Nucleus accumbens (tissue), 56 donors: ENCODE measurements around the gene ADGRG1.

Experiments used
- DNase-seq, 56 donors: peaks; one replicate each; lab custom pipeline; 2025; lab: John Stamatoyannopoulos, UW

The ADGRG1 gene

DNA sequence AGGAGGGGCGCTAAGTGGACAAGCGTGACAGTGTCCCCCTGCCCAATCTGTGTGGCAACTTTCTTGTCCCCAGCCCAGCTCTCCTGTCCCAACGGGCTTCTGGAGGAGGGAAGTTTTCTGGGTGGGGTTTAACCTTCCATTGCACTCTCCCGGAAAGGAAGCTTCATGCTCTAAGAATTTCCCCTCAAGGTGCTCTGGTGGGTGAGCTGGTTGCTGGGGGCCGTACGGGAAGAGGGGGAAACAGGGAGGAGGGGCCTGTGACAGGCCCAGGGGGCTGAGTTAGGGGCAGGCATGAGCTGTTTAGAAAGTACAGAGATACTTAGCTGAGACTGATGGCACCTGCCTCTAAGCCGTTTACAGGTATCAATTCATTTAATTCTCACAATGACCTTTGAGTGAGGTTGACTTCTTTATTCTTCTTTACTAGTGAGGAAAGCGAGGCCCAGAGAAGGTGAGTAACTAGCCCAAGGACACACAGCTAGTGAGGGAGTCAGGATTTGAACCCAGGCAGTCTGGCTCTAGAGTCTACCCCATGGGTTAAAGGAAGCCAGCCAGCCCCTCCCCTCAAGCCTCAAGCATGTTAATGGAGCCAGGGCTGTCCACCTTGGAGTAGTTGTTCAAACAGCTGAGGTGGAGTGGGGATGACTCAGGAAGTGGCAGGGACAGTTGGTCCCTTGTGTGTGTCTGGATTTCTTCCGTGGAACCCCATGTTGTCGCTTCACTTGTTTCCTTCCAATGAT lies 18.9 kb downstream of the ADGRG1 start:
- no peak for DNase-seq

DNA sequence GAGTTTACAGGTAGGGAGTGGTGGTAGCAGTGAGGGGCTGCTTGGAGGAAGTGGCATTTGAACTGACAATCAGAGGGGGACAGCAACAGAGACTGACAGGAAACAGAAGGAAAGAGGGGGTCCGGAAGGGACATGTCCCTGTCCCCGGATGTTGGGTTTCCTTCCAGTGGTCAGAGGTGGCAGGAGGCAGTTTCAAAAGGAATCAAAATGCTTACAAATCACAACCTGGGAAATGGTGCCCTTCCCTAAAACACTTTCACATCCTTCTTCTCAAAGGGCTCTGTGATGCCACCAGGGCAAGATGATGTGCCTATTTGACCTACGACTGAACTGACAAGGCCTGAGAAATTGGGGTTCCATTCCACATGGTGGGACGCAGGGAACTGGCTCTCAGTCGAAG lies 19.7 kb downstream of the ADGRG1 start:
- DNase-seq: peak in 2 of 56 donors; percentile 16 to 22

- peak in 48 of 56 donors; percentile 21 to 89 (median 66) for DNase-seq
Observed at GRCh38 chr16:57648581-57649442, 20.4 kb downstream of the ADGRG1 start.

- no peak for DNase-seq
Observed at GRCh38 chr16:57649443-57649751, 21.0 kb downstream of the ADGRG1 start.

- DNase-seq: no peak
Observed at GRCh38 chr16:57649846-57650245, 21.4 kb downstream of the ADGRG1 start.

DNA sequence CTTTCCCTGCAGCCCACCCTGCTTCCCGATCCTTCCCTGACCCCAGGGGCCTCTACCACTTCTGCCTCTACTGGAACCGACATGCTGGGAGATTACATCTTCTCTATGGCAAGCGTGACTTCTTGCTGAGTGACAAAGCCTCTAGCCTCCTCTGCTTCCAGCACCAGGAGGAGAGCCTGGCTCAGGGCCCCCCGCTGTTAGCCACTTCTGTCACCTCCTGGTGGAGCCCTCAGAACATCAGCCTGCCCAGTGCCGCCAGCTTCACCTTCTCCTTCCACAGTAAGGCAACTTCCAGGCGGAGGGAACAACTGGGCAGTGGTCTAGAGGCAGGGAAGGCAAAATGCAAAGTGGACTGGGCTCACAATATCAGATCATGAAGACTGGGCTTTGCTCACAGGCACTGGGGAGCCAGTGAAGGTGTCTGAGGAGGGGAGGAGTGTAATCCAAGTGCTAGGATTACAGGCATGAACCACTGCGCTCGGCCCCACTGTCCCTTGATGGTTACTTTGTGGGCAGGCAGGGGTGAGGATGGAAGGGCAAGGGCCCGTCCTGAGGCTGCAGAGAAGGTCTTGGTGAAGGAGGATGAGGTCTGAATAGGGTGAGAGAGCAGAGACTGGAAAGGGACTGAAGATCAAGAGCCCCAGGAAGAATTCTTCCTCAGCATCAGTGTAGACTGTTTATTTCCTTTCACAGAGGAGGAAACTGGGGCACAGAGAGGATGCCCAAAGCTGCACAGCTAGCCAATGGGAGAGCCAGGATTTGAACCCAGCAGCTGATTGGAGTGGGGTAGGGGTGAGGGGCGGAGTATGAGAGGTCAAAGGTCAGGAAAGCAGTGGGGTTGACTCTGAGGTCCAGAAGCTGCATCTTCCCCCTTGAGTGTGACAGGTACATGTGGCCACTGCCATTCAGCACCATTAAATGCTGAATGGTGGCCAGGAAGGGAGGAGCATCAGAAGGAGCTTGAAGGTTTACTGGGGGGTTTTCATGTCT lies 23.2 kb downstream of the ADGRG1 start:
- DNase-seq: no peak

GRCh38 chr16:57652695-57653471 lies 24.5 kb downstream of the ADGRG1 start:
- no peak for DNase-seq

DNA sequence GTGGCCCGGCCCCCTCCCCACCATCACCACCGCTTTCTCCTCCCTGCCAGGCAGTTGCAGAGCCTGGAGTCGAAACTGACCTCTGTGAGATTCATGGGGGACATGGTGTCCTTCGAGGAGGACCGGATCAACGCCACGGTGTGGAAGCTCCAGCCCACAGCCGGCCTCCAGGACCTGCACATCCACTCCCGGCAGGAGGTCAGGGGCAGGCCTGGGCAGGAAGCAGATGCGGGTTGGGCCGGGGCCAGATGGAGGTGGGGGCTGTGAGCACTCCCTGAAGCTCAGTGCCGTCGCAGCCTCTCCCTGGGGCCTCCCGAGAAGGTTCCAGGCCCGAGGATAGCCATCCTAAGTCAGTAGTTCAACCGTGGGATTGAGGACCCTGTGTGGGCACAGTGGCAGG lies 25.5 kb downstream of the ADGRG1 start:
- no peak for DNase-seq

DNA sequence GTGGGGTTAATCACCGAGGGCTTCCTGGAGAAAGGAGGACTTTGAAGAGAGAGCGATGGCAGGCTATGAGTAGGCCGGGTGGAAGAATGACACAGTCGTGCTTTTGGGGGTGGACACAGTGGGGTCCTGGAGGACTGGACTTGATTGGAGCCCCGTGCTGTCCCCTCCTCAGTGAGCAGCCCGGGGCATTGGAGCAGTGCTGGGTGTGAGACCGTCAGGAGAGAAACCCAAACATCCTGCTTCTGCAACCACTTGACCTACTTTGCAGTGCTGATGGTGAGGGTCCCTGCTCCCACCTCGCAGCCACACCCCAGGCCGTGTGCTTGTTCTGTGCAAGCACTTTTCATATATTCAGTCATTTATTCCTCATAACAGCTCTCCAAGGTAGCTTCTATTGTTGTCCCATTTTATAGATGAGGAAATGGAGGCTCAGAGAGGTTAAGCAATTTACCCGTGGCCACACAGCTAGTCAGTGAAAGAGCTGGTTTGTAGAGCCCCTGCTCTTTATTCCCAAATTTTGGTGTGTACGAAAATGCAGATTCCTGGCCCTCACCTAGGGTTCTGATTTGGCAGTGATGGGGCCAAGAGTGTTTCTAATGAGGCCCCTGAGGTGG lies 28.0 kb downstream of the ADGRG1 start:
- DNase-seq: no peak

DNA sequence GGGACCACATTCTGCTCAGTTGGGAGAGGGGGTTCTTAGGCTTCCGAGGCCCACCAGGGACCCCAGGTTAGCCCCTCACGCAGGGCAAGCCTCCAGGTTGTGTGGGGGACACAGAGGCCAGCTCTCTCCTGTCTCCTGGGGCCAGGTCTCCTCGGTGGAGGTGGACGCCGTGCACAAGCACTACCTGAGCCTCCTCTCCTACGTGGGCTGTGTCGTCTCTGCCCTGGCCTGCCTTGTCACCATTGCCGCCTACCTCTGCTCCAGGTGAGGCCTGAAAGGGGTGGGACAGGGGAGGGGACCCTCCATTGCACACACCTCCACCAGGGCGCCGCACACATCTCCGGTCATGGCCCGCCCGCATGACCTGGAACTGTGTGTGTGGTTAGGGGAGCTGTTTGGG lies 28.8 kb downstream of the ADGRG1 start:
- no peak for DNase-seq

- DNase-seq: no peak
Observed at GRCh38 chr16:57658130-57658877, 29.9 kb downstream of the ADGRG1 start.

DNA sequence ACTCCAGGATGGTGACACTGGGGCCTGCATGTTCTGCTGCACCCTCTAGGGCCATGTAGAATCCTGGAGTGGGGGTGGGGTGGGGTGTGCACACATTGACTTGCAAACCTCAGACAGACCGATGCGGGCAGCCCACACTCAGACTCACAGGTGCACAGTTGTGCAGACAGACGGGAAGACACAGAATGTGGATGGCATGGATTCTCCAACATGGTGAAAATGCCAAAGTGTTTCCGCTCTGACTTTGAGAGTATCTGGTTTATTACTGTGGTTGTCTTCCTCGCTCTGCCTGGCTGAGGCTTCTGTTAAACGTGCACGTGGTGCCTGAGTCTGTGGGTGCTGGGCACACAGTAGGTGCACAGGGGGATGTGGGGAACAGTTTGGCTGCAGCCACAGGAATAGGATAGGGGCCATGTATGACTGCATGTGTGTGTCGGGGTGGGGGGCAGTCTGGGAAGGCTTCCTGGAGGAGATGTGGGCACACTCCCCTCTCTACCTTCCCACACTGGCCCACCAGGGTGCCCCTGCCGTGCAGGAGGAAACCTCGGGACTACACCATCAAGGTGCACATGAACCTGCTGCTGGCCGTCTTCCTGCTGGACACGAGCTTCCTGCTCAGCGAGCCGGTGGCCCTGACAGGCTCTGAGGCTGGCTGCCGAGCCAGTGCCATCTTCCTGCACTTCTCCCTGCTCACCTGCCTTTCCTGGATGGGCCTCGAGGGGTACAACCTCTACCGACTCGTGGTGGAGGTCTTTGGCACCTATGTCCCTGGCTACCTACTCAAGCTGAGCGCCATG lies 30.6 kb downstream of the ADGRG1 start:
- DNase-seq: no peak

DNA sequence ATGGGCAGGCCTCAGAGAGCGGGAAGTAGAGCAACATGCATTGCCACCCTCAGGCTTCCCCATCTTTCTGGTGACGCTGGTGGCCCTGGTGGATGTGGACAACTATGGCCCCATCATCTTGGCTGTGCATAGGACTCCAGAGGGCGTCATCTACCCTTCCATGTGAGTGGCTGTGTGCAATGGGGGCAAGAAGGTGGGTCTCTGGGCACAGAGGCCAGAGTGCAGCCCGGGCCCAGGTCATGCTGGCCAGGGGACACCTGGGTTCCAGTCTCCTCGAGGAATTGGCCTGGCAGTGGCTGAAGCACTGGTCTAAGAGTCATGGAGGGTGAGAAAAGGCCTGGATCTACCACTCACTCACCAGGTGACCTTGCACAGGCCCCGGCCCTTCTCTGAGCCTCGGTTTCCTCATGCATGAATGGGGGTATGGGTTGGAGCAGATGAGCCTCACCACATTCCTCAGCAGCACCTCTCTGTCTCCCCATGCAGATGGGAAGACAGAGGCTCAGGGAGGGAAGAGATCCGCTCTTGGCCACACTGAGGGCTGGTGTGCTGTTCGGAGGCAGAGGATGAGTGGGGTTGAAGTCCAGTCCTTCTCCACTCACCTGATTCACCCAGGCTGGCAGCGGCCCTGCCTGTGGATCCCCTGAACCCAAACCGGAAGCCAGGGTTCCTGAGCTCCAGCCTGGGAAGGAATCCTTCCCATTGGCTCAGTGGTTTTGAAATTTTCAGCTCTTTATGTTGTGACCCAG lies 32.5 kb downstream of the ADGRG1 start:
- DNase-seq: no peak

- DNase-seq: no peak
Observed at GRCh38 chr16:57661510-57661909, 33.1 kb downstream of the ADGRG1 start.

- no peak for DNase-seq
Observed at GRCh38 chr16:57661936-57662906, 33.8 kb downstream of the ADGRG1 start.

DNA sequence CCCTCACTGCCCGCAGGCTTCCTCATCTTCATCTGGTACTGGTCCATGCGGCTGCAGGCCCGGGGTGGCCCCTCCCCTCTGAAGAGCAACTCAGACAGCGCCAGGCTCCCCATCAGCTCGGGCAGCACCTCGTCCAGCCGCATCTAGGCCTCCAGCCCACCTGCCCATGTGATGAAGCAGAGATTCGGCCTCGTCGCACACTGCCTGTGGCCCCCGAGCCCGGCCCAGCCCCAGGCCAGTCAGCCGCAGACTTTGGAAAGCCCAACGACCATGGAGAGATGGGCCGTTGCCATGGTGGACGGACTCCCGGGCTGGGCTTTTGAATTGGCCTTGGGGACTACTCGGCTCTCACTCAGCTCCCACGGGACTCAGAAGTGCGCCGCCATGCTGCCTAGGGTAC lies 35.0 kb downstream of the ADGRG1 start:
- peak in 1 of 56 donors; percentile 9 for DNase-seq
